Naive B cell (primary cell): Measurements from ENCODE around the gene IRGC. TPM values are rescaled to one million over a fixed set of nuclear protein-coding genes. Genes with fewer than 3 reads are reported as not detected.

ENCODE experiments used
- ATAC-seq, 2 donors: fragments of 150-1000 bp; cut with Tn5 transposase; 2 replicates each; pipeline ENCODE4 v1.10.0; 2021; ENCODE audit warnings: low read depth in 2 of 2, mild to moderate bottlenecking in 2 of 2, moderate library complexity in 2 of 2
- DNase-seq: peaks from one replicate; pipeline ENCODE4 v3.0.0; 2022
- H3K27ac Mint-ChIP-seq, 6 donors: one replicate each; pipeline ENCODE4 v1.8.0; 2020 to 2022; ENCODE audit warnings: mild to moderate bottlenecking in 6 of 6, mixed read lengths in 6 of 6, moderate library complexity in 5 of 6, inconsistent platforms in 2 of 6
- H3K27me3 Mint-ChIP-seq, 3 donors: one replicate each; pipeline ENCODE4 v1.8.0; 2021 to 2022; ENCODE audit warnings: mixed read lengths in 3 of 3, mild to moderate bottlenecking in 1 of 3
- H3K36me3 Mint-ChIP-seq, 2 donors: one replicate each; pipeline ENCODE4 v1.8.0; 2020 to 2022; ENCODE audit warnings: mixed read lengths in 2 of 2, inconsistent platforms in 1 of 2, mild to moderate bottlenecking in 1 of 2
- H3K4me1 Mint-ChIP-seq, 3 donors: one replicate each; pipeline ENCODE4 v1.8.0; 2020 to 2022; ENCODE audit warnings: mixed read lengths in 3 of 3, inconsistent platforms in 1 of 3, mild to moderate bottlenecking in 1 of 3, moderate library complexity in 1 of 3
- H3K4me3 Mint-ChIP-seq, 8 donors: one replicate each; pipeline ENCODE4 v1.8.0; 2020 to 2022; ENCODE audit warnings: mild to moderate bottlenecking in 8 of 8, mixed read lengths in 8 of 8, moderate library complexity in 8 of 8, inconsistent platforms in 2 of 8
- H3K9me3 Mint-ChIP-seq, 7 donors: one replicate each; pipeline ENCODE4 v1.8.0; 2020 to 2022; ENCODE audit warnings: mixed read lengths in 7 of 7, mild to moderate bottlenecking in 5 of 7, inconsistent platforms in 2 of 7, moderate library complexity in 1 of 7
- polyA plus RNA-seq, 6 donors: library from polyadenylated mRNA; unstranded; fragments of 300-500 nt; fragmentation: Illumina TruSeq; gene quantifications; one replicate each; pipeline ENCODE4 v1.2.3, GENCODE V29; 2021; ENCODE audit warnings: low read depth in 6 of 6

IRGC gene
- polyA plus RNA-seq, 6 donors from 2014 or later, result not detected

- DNase-seq (no peak), ATAC-seq (no peak)
- no peak overlapping the region for H3K27ac Mint-ChIP-seq
- peaks cover 8 to 22% (median 11%) of the 10 kb centered on the region in 3 donors for H3K4me1 Mint-ChIP-seq
- H3K9me3 Mint-ChIP-seq, result no peaks in the 10 kb centered on the region
- peaks cover 0 to 10% (median 0%) of the 10 kb centered on the region in 3 donors for H3K27me3 Mint-ChIP-seq
- no peaks in the 10 kb centered on the region for H3K36me3 Mint-ChIP-seq
- H3K4me3 Mint-ChIP-seq, result peak overlapping the region in 1 of 8 donors; percentile 51
Measured at GRCh38 chr19:43720936-43721335, 5.1 kb downstream of the IRGC start.

GRCh38 chr19:43721469-43722048 is 5.7 kb downstream of the IRGC start:
- peaks cover 9 to 27% (median 17%) of the 10 kb centered on the region in 3 donors for H3K4me1 Mint-ChIP-seq
- ATAC-seq (no peak), DNase-seq (no peak)
- no peak overlapping the region for H3K4me3 Mint-ChIP-seq
- peaks cover 0 to 4% (median 0%) of the 10 kb centered on the region in 3 donors for H3K27me3 Mint-ChIP-seq
- no peaks in the 10 kb centered on the region for H3K9me3 Mint-ChIP-seq
- no peaks in the 10 kb centered on the region for H3K36me3 Mint-ChIP-seq
- no peak overlapping the region for H3K27ac Mint-ChIP-seq

GRCh38 chr19:43723588-43723987 is 7.7 kb downstream of the IRGC start:
- Mint-ChIP-seq H3K9me3 (no peaks in the 10 kb centered on the region), H3K36me3 (peaks cover 6 to 7% of the 10 kb centered on the region in 2 donors), H3K27ac (no peak overlapping the region), H3K4me1 (peaks cover 17 to 45% (median 29%) of the 10 kb centered on the region in 3 donors), H3K4me3 (no peak overlapping the region), H3K27me3 (no peaks in the 10 kb centered on the region)
- DNase-seq (no peak), ATAC-seq (no peak)

- Mint-ChIP-seq H3K27ac (peak overlapping the region in 5 of 6 donors; percentile 3 to 80 (median 66)), H3K4me3 (peak overlapping the region in 6 of 8 donors; percentile 13 to 85 (median 73)), H3K9me3 (no peaks in the 10 kb centered on the region)
Measured at GRCh38 chr19:43724896-43725295, 9.0 kb downstream of the IRGC start.

DNA sequence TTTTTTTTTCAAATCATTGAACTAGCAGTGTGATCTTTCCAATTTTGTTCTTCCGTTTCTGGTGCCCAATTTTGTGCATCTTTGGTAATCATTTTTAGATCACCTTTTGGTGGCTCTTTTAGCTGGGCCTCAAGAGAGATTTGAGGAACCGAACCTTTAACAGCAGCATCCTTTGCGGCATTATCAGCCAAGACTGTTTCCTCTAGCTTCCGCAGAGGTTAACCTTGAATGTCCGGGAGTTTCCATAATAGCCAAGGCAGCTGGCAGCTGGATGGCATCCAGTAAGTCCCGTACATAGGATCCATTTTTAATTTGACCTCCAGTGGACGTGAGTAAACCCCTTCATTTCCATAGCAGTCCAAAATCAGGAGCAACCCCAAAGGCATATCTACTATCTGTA is 9.6 kb downstream of the IRGC start:
- ATAC-seq, result peak; percentile 88 to 91
- peak; percentile 48 for DNase-seq
- Mint-ChIP-seq H3K27ac (peak overlapping the region; percentile 3 to 86 (median 67)), H3K27me3 (no peaks in the 10 kb centered on the region), H3K4me3 (peak overlapping the region in 7 of 8 donors; percentile 13 to 85 (median 57)), H3K9me3 (no peaks in the 10 kb centered on the region), H3K4me1 (peaks cover 17 to 53% (median 29%) of the 10 kb centered on the region in 3 donors), H3K36me3 (peaks cover 12 to 22% of the 10 kb centered on the region in 2 donors)

More at GRCh38 chr19:43724896-43725295, 9.0 kb downstream of the IRGC start:
- no peaks in the 10 kb centered on the region for H3K27me3 Mint-ChIP-seq
- H3K4me1 Mint-ChIP-seq, result peaks cover 17 to 52% (median 29%) of the 10 kb centered on the region in 3 donors
- DNase-seq, result no peak
- peaks cover 7 to 17% of the 10 kb centered on the region in 2 donors for H3K36me3 Mint-ChIP-seq
- no peak for ATAC-seq

DNA sequence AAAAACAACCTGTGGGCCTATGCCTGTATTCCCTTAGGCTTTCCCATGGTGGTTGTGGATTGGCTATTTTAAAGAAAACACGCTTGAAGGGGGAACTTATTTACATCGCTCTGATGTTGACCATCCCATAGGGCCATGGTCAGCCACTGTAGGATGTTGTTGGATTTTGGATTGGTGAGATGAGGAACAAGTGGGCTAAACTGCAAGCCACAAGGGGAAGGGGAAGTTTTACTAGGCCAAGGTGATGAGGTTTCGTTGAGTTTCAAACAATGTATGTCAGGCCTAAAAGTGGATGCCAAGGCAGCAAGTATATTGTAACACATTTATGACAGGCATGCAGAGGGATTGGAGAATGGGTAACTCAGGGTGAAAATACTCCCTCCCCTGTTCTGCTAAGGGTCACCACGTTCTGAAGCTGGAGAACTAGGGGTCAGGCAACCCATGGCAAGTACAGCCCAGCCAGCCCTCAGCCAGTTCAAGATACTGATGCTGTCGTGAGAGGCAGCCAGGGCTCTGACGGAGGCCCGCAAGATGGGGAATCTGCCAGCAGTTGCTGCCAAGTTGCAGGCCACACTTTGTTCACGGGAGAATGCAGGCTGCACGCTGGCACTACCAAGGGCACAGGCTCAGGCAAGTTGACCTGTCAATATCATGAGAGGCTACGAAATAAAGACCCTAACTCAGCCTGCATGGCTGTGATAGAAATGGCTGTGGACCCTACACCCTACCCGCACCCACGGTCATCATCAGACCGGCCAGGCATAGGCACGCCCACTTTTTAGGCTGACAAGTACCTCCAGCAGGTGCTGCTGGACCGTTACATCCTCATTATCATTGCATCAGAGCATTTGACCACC is 11.1 kb downstream of the IRGC start:
- Mint-ChIP-seq H3K9me3 (no peaks in the 10 kb centered on the region), H3K36me3 (peaks cover 12 to 27% of the 10 kb centered on the region in 2 donors), H3K4me1 (peaks cover 18 to 53% (median 29%) of the 10 kb centered on the region in 3 donors), H3K27ac (peak overlapping the region in 3 of 6 donors; percentile 2 to 43 (median 21)), H3K4me3 (peak overlapping the region in 5 of 8 donors; percentile 4 to 59 (median 22)), H3K27me3 (no peaks in the 10 kb centered on the region)
- DNase-seq (no peak), ATAC-seq (peak; percentile 13 to 21)

DNA sequence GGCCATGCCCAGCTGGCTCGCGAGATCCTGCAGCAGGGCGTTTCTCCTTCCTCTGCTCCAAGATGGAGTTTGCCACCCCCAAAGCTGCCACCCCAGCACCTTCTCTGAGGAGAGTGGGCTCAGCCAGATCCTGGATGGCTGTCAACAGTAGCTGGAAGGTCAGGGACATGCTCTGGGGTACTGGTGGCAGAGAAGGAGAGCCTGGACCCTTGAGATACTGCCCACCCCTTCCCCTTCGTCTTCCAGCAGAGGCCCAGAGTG is 11.6 kb downstream of the IRGC start:
- H3K27me3 Mint-ChIP-seq, result no peaks in the 10 kb centered on the region

GRCh38 chr19:43729919-43730318 is 14.0 kb downstream of the IRGC start:
- Mint-ChIP-seq H3K4me3 (no peak overlapping the region), H3K27me3 (no peaks in the 10 kb centered on the region), H3K4me1 (peaks cover 26 to 45% (median 28%) of the 10 kb centered on the region in 3 donors), H3K36me3 (peaks cover 12 to 45% of the 10 kb centered on the region in 2 donors), H3K27ac (no peak overlapping the region), H3K9me3 (no peaks in the 10 kb centered on the region)
- ATAC-seq, result no peak
- no peak for DNase-seq

More for the DNA sequence above, 11.6 kb downstream of the IRGC start:
- DNase-seq (no peak), ATAC-seq (no peak)
- Mint-ChIP-seq H3K4me1 (peaks cover 21 to 57% (median 29%) of the 10 kb centered on the region in 3 donors), H3K9me3 (no peaks in the 10 kb centered on the region), H3K27ac (peak overlapping the region in 1 of 6 donors; percentile 21), H3K4me3 (no peak overlapping the region), H3K36me3 (peaks cover 12 to 32% of the 10 kb centered on the region in 2 donors)

DNA sequence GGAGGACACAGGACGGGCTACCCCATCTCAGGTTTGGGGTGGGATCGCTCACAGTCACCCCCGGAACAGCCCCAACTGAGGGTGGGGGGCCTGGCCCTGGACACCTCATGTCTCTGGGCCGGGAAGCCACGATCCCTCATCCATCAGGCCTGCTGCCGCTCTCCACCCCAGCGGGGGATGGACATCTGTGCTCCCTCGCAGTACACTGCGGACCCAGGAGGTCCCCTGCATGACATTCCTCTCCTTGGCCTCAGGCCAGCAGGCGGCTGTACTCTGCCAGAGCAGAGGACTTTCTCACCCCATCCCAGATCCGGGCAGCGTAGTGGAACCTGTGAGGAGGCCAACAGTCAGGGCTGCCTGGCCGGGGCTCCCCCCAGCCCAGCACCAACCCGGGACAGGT is 15.5 kb downstream of the IRGC start:
- peaks cover 16 to 51% of the 10 kb centered on the region in 2 donors for H3K36me3 Mint-ChIP-seq
- H3K9me3 Mint-ChIP-seq, result no peaks in the 10 kb centered on the region
- ATAC-seq (no peak), DNase-seq (no peak)
- peaks cover 14 to 33% (median 18%) of the 10 kb centered on the region in 3 donors for H3K4me1 Mint-ChIP-seq
- no peak overlapping the region for H3K4me3 Mint-ChIP-seq
- no peaks in the 10 kb centered on the region for H3K27me3 Mint-ChIP-seq
- no peak overlapping the region for H3K27ac Mint-ChIP-seq

GRCh38 chr19:43731846-43732245 is 16.0 kb downstream of the IRGC start:
- no peak for ATAC-seq
- Mint-ChIP-seq H3K4me1 (peaks cover 9 to 30% (median 18%) of the 10 kb centered on the region in 3 donors), H3K4me3 (no peak overlapping the region), H3K9me3 (peaks cover 0 to 1% (median 0%) of the 10 kb centered on the region in 7 donors), H3K27ac (peak overlapping the region in 3 of 6 donors; percentile 43 to 84 (median 65)), H3K27me3 (no peaks in the 10 kb centered on the region), H3K36me3 (peaks cover 21 to 56% of the 10 kb centered on the region in 2 donors)
- no peak for DNase-seq

DNA sequence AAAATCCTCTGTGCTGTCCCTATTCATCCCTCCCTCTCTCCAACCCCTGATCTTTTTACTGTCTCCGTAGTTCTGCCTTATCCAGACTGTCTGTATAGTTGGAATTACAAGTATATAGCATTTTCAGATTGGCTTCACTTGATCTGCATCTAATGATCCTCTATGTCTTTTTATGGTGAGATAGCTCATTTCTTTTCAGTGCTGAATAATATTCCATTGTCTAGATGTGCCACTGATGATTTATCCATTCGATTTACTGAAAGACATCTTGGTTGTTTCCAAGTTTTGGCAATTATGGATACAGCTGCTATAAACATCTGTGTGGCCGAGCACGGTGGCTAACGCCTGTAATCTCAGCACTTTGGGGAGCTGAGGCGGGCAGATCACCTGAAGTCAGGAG is 19.1 kb downstream of the IRGC start:
- no peaks in the 10 kb centered on the region for H3K27me3 Mint-ChIP-seq
- H3K27ac Mint-ChIP-seq, result no peak overlapping the region
- H3K9me3 Mint-ChIP-seq, result peaks cover 0 to 1% (median 0%) of the 10 kb centered on the region in 7 donors

GRCh38 chr19:43735957-43736356 is 20.1 kb downstream of the IRGC start:
- no peak for ATAC-seq
- Mint-ChIP-seq H3K4me3 (peak overlapping the region in 1 of 8 donors; percentile 6), H3K27ac (no peak overlapping the region), H3K36me3 (peaks cover 32 to 59% of the 10 kb centered on the region in 2 donors), H3K9me3 (peaks cover 0 to 1% (median 0%) of the 10 kb centered on the region in 7 donors), H3K4me1 (peaks cover 0 to 13% (median 7%) of the 10 kb centered on the region in 3 donors), H3K27me3 (no peaks in the 10 kb centered on the region)
- DNase-seq, result no peak

More for the DNA sequence above, 19.1 kb downstream of the IRGC start:
- no peak for ATAC-seq
- Mint-ChIP-seq H3K4me1 (peaks cover 0 to 13% (median 7%) of the 10 kb centered on the region in 3 donors), H3K4me3 (no peak overlapping the region), H3K36me3 (peaks cover 30 to 58% of the 10 kb centered on the region in 2 donors)
- no peak for DNase-seq

DNA sequence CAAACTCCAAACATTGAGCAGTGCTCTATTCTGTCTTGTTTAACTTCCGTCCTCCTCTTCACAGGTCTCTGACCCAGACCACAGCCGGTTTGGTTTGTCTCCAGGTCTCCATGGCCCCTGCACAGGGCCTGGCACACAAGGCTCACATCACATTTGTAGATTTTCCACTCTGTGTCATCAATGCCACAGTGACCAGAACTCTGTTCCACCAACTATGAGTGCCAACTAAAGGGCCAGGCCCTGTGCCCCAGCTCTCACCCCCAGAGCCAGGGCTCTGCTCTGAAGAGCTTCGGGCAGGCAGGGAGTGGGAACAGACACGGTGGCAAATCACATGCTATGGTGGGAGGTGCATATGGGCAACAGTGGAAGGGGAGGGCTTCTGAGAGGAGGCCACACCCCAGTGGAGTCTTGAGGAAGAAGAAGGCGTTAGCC is 22.9 kb downstream of the IRGC start:
- ATAC-seq (no peak), DNase-seq (no peak)
- H3K36me3 Mint-ChIP-seq, result peaks cover 37 to 61% of the 10 kb centered on the region in 2 donors
- H3K9me3 Mint-ChIP-seq, result peaks cover 0 to 1% (median 0%) of the 10 kb centered on the region in 7 donors
- H3K4me3 Mint-ChIP-seq, result no peak overlapping the region
- H3K4me1 Mint-ChIP-seq, result peaks cover 0 to 6% (median 4%) of the 10 kb centered on the region in 3 donors
- H3K27me3 Mint-ChIP-seq, result no peaks in the 10 kb centered on the region
- H3K27ac Mint-ChIP-seq, result peak overlapping the region in 3 of 6 donors; percentile 70 to 83 (median 79)
